ENCODE data around the gene NCAPD3. TPM values are rescaled to one million over a fixed set of nuclear protein-coding genes. Genes with fewer than 3 reads are reported as not detected.

Gene NCAPD3
- total RNA-seq, 1 experiment from 2014 or later, result 63.0 TPM

- H3K4me3 Mint-ChIP-seq, result no peak overlapping the region
- ChIA-PET CTCF (no interaction called here), POLR2A (no interaction called here)
- H3K4me1 Mint-ChIP-seq, result no peaks in the 10 kb centered on the region
- peaks cover 76% of the 10 kb centered on the region for H3K36me3 Mint-ChIP-seq
- H3K9me3 Mint-ChIP-seq, result no peaks in the 10 kb centered on the region
- no peak overlapping the region; the same call in 1 of the 2 replicates for H3K27ac Mint-ChIP-seq
- ATAC-seq, result no peak
- no peak for DNase-seq (ENCODE audit: low spot score)
- TF ChIP-seq FOXJ3 (CRISPR knock-in tag; IDR thresholded peaks at IDR 0.05; ENCODE audit: borderline replicate concordance), result no peak
- no peak for TF ChIP-seq ZNF396 (CRISPR knock-in tag; IDR thresholded peaks at IDR 0.05; ENCODE audit: borderline replicate concordance)
- no peak for TF ChIP-seq NR2C2 (CRISPR knock-in tag; IDR thresholded peaks at IDR 0.05)
- no peak for TF ChIP-seq MYBL2 (CRISPR knock-in tag; IDR thresholded peaks at IDR 0.05)
- no peak for TF ChIP-seq JAZF1 (CRISPR knock-in tag; IDR thresholded peaks at IDR 0.05)
- TF ChIP-seq ZNF232 (CRISPR knock-in tag; IDR thresholded peaks at IDR 0.05), result no peak
- H3K27me3 Mint-ChIP-seq (ENCODE audit: low read depth), result no peaks in the 10 kb centered on the region
Measured at GRCh38 chr11:134151083-134151747, 72.6 kb downstream of the NCAPD3 start.

- ChIA-PET CTCF (no interaction called here), POLR2A (no interaction called here)
- Mint-ChIP-seq H3K27me3 (ENCODE audit: low read depth) (no peaks in the 10 kb centered on the region), H3K4me1 (no peaks in the 10 kb centered on the region), H3K9me3 (peaks cover under 1% of the 10 kb centered on the region; the same call in 1 of the 2 replicates), H3K27ac (no peak overlapping the region), H3K36me3 (peaks cover 76% of the 10 kb centered on the region), H3K4me3 (no peak overlapping the region)
- TF ChIP-seq, protein P1, sequence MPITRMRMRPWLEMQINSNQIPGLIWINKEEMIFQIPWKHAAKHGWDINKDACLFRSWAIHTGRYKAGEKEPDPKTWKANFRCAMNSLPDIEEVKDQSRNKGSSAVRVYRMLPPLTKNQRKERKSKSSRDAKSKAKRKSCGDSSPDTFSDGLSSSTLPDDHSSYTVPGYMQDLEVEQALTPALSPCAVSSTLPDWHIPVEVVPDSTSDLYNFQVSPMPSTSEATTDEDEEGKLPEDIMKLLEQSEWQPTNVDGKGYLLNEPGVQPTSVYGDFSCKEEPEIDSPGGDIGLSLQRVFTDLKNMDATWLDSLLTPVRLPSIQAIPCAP (CRISPR knock-in tag; IDR thresholded peaks at IDR 0.05), result no peak
- no peak for TF ChIP-seq E2F4 (CRISPR knock-in tag; IDR thresholded peaks at IDR 0.05; ENCODE audit: borderline replicate concordance, low read depth)
- TF ChIP-seq, protein P2, sequence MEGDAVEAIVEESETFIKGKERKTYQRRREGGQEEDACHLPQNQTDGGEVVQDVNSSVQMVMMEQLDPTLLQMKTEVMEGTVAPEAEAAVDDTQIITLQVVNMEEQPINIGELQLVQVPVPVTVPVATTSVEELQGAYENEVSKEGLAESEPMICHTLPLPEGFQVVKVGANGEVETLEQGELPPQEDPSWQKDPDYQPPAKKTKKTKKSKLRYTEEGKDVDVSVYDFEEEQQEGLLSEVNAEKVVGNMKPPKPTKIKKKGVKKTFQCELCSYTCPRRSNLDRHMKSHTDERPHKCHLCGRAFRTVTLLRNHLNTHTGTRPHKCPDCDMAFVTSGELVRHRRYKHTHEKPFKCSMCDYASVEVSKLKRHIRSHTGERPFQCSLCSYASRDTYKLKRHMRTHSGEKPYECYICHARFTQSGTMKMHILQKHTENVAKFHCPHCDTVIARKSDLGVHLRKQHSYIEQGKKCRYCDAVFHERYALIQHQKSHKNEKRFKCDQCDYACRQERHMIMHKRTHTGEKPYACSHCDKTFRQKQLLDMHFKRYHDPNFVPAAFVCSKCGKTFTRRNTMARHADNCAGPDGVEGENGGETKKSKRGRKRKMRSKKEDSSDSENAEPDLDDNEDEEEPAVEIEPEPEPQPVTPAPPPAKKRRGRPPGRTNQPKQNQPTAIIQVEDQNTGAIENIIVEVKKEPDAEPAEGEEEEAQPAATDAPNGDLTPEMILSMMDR (IDR thresholded peaks at IDR 0.05), result no peak
- no peak for TF ChIP-seq ZNF423 (CRISPR knock-in tag; IDR thresholded peaks at IDR 0.05)
- TF ChIP-seq FOXJ3 (CRISPR knock-in tag; IDR thresholded peaks at IDR 0.05; ENCODE audit: borderline replicate concordance), result no peak
- TF ChIP-seq RELA (CRISPR knock-in tag; IDR thresholded peaks at IDR 0.05; ENCODE audit: borderline replicate concordance), result no peak
- TF ChIP-seq GRHL2 (CRISPR knock-in tag; IDR thresholded peaks at IDR 0.05; ENCODE audit: insufficient replicate concordance, severe bottlenecking), result no peak
- TF ChIP-seq ZNF121 (CRISPR knock-in tag; IDR thresholded peaks at IDR 0.05), result no peak
- TF ChIP-seq, protein P3, sequence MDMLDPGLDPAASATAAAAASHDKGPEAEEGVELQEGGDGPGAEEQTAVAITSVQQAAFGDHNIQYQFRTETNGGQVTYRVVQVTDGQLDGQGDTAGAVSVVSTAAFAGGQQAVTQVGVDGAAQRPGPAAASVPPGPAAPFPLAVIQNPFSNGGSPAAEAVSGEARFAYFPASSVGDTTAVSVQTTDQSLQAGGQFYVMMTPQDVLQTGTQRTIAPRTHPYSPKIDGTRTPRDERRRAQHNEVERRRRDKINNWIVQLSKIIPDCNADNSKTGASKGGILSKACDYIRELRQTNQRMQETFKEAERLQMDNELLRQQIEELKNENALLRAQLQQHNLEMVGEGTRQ (CRISPR knock-in tag; IDR thresholded peaks at IDR 0.05), result no peak
- TF ChIP-seq ETV6 (CRISPR knock-in tag; IDR thresholded peaks at IDR 0.05), result no peak
- no peak for TF ChIP-seq SMAD4 (CRISPR knock-in tag; IDR thresholded peaks at IDR 0.05)
- no peak for ATAC-seq
- no peak for DNase-seq (ENCODE audit: low spot score)
Measured at GRCh38 chr11:134150195-134150903, 73.4 kb downstream of the NCAPD3 start.

GRCh38 chr11:134149371-134149770, 74.4 kb downstream of the NCAPD3 start:
- Mint-ChIP-seq H3K4me3 (no peak overlapping the region), H3K36me3 (peaks cover 78% of the 10 kb centered on the region)
- POLR2A ChIA-PET, result no interaction called here
- TF ChIP-seq GRHL2 (CRISPR knock-in tag; IDR thresholded peaks at IDR 0.05; ENCODE audit: insufficient replicate concordance, severe bottlenecking) (no peak), ZBTB21 (CRISPR knock-in tag; IDR thresholded peaks at IDR 0.05; ENCODE audit: borderline replicate concordance) (no peak), ZMAT4 (CRISPR knock-in tag; IDR thresholded peaks at IDR 0.05) (no peak), GTF2I (CRISPR knock-in tag; conservative IDR thresholded peaks at IDR 0.05) (no peak), ETV6 (CRISPR knock-in tag; IDR thresholded peaks at IDR 0.05) (no peak), OVOL2 (CRISPR knock-in tag; IDR thresholded peaks at IDR 0.05; ENCODE audit: borderline replicate concordance) (no peak), E2F4 (CRISPR knock-in tag; IDR thresholded peaks at IDR 0.05; ENCODE audit: borderline replicate concordance, low read depth) (no peak), EMX1 (CRISPR knock-in tag; IDR thresholded peaks at IDR 0.05) (no peak), NFATC4 (CRISPR knock-in tag; IDR thresholded peaks at IDR 0.05) (no peak)
- TF ChIP-seq, protein P4, sequence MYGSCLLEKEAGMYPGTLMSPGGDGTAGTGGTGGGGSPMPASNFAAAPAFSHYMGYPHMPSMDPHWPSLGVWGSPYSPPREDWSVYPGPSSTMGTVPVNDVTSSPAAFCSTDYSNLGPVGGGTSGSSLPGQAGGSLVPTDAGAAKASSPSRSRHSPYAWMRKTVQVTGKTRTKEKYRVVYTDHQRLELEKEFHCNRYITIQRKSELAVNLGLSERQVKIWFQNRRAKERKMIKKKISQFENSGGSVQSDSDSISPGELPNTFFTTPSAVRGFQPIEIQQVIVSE (CRISPR knock-in tag; IDR thresholded peaks at IDR 0.05; ENCODE audit: borderline replicate concordance), result no peak
- TF ChIP-seq, protein P5, sequence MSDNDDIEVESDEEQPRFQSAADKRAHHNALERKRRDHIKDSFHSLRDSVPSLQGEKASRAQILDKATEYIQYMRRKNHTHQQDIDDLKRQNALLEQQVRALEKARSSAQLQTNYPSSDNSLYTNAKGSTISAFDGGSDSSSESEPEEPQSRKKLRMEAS (CRISPR knock-in tag; IDR thresholded peaks at IDR 0.05), result no peak

More at GRCh38 chr11:134149371-134149770, 74.4 kb downstream of the NCAPD3 start:
- DNase-seq (ENCODE audit: low spot score) (no peak), ATAC-seq (no peak)
- H3K27ac Mint-ChIP-seq, result no peak overlapping the region
- peaks cover 9% of the 10 kb centered on the region for H3K9me3 Mint-ChIP-seq
- H3K27me3 Mint-ChIP-seq (ENCODE audit: low read depth), result no peaks in the 10 kb centered on the region
- no peaks in the 10 kb centered on the region for H3K4me1 Mint-ChIP-seq
- CTCF ChIA-PET, result no interaction called here
